Measurements from ENCODE around the gene FOXA2.

GRCh38 chr20:22601361-22602141, 17.2 kb upstream of the FOXA2 start:
- TF ChIP-seq CTCF (IDR thresholded peaks at IDR 0.05 in 8 of 11, conservative IDR thresholded peaks at IDR 0.05 in 3 of 11) (no peak), POLR2A (IDR thresholded peaks at IDR 0.05) (no peak), POLR2AphosphoS5 (IDR thresholded peaks at IDR 0.05) (no peak)

Measured in spleen (tissue), 7 donors.